Neuronal stem cell (in vitro differentiated cells): ENCODE results near the gene SORT1.
A peak's percentile ranks its signal among the peaks of the same experiment; 100 is the strongest.
"Not testable (repeated sequence)": the region's sequence is repeated elsewhere in the genome, so short reads cannot be mapped to it uniquely, and the experiment has no call there.

Source experiments
- DNase-seq: peaks from one replicate; pipeline ENCODE4 v3.0.0-alpha.2; 2013; ENCODE audit warnings: low spot score
- H2AFZ ChIP-seq: one replicate; pipeline ENCODE4 v1.6.1; 2013; ENCODE audit warnings: mild to moderate bottlenecking, low read length, inconsistent platforms
- H2AK5ac ChIP-seq: 2 replicates; pipeline ENCODE4 v1.6.1; 2013; ENCODE audit warnings: low read depth, mild to moderate bottlenecking, inconsistent platforms, low read length, moderate library complexity, mixed read lengths
- H2BK120ac ChIP-seq: 2 replicates; pipeline ENCODE4 v1.6.1; 2013; ENCODE audit warnings: low read depth, mild to moderate bottlenecking, inconsistent platforms, low read length, moderate library complexity, mixed read lengths
- H2BK12ac ChIP-seq: one replicate; pipeline ENCODE4 v1.6.1; 2013; ENCODE audit warnings: low read length, inconsistent platforms
- H2BK15ac ChIP-seq: 2 replicates; pipeline ENCODE4 v1.6.1; 2013; ENCODE audit warnings: mild to moderate bottlenecking, low read length, inconsistent platforms, mixed read lengths
- H2BK5ac ChIP-seq: one replicate; pipeline ENCODE4 v1.6.1; 2013; ENCODE audit warnings: inconsistent platforms, mild to moderate bottlenecking, low read length, moderate library complexity
- H3K14ac ChIP-seq: one replicate; pipeline ENCODE4 v1.6.1; 2013; ENCODE audit warnings: low read length, inconsistent platforms
- H3K18ac ChIP-seq: 2 replicates; pipeline ENCODE4 v1.6.1; 2013; ENCODE audit warnings: low read length, inconsistent platforms
- H3K23ac ChIP-seq: 2 replicates; pipeline ENCODE4 v1.6.1; 2013; ENCODE audit warnings: low read depth, mild to moderate bottlenecking, mixed read lengths, low read length, inconsistent platforms; ENCODE audit not compliant: poor library complexity
- H3K27ac ChIP-seq: replicated peaks from 3 replicates; pipeline ENCODE4 v1.5.1; 2013; ENCODE audit warnings: low read length, inconsistent platforms
- H3K27me3 ChIP-seq, 3 experiments: 2 replicates each; pipeline ENCODE4 v1.6.1; 2013; ENCODE audit warnings: low read length in 3 of 3, mild to moderate bottlenecking in 2 of 3, inconsistent platforms in 1 of 3, low read depth in 1 of 3, mixed read lengths in 1 of 3, moderate library complexity in 1 of 3; ENCODE audit not compliant: control insufficient read depth in 3 of 3, insufficient read depth in 3 of 3
- H3K36me3 ChIP-seq, 2 donors: replicated peaks in 1 of 2; 2 replicates each; pipeline ENCODE4 v1.6.1; 2013; ENCODE audit warnings: low read length in 2 of 2; ENCODE audit not compliant: control insufficient read depth in 2 of 2, insufficient read depth in 2 of 2
- H3K4ac ChIP-seq: 2 replicates; pipeline ENCODE4 v1.6.1; 2013; ENCODE audit warnings: inconsistent platforms, mild to moderate bottlenecking, low read length, moderate library complexity
- H3K4me1 ChIP-seq, 2 donors: 1 replicate in 1 of 2; 2 replicates in 1 of 2; pipeline ENCODE4 v1.6.1; 2013; ENCODE audit warnings: low read length in 2 of 2, low read depth in 1 of 2; ENCODE audit not compliant: control insufficient read depth in 2 of 2, insufficient read depth in 1 of 2
- H3K4me2 ChIP-seq: one replicate; pipeline ENCODE4 v1.6.1; 2013; ENCODE audit warnings: mild to moderate bottlenecking, low read length, inconsistent platforms; ENCODE audit not compliant: insufficient read depth, poor library complexity, severe bottlenecking
- H3K4me3 ChIP-seq, 2 donors: 2 replicates each; pipeline ENCODE4 v1.5.1; 2013; ENCODE audit warnings: low read length in 2 of 2, mild to moderate bottlenecking in 2 of 2, inconsistent platforms in 1 of 2, moderate library complexity in 1 of 2
- H3K79me1 ChIP-seq: one replicate; pipeline ENCODE4 v1.6.1; 2013; ENCODE audit warnings: low read depth, mild to moderate bottlenecking, inconsistent platforms, low read length, moderate library complexity
- H3K9ac ChIP-seq: one replicate; pipeline ENCODE4 v1.6.1; 2013; ENCODE audit warnings: mild to moderate bottlenecking, low read depth, low read length, inconsistent platforms; ENCODE audit not compliant: poor library complexity
- H3K9me3 ChIP-seq, 2 donors: replicated peaks in 1 of 2; 2 replicates each; pipeline versions ENCODE3 to v1.6.1; 2013; ENCODE audit warnings: low read length in 2 of 2, mild to moderate bottlenecking in 2 of 2, inconsistent platforms in 1 of 2, low read depth in 1 of 2, mixed read lengths in 1 of 2, moderate library complexity in 1 of 2; ENCODE audit not compliant: control insufficient read depth in 2 of 2, insufficient read depth in 1 of 2
- H4K8ac ChIP-seq: one replicate; pipeline ENCODE4 v1.6.1; 2013; ENCODE audit warnings: low read depth, mild to moderate bottlenecking, inconsistent platforms, low read length, moderate library complexity
- H4K91ac ChIP-seq: one replicate; pipeline ENCODE4 v1.6.1; 2013; ENCODE audit warnings: low read length, low read depth, mild to moderate bottlenecking, inconsistent platforms; ENCODE audit not compliant: poor library complexity
- WGBS, 2 donors: extraction: QIAGEN DNeasy Blood & Tissue Kit; methylation state at CpG; one replicate each; pipeline ENCODE4 v1.1.7; 2013; ENCODE audit warnings: missing lambda C conversion rate in 2 of 2, mixed read lengths in 1 of 2; ENCODE audit not compliant: insufficient read length in 2 of 2, insufficient replicate concordance in 1 of 2; ENCODE audit errors: extremely low coverage in 2 of 2; 5-methylcytosine and 5-hydroxymethylcytosine counted together

SORT1 gene

DNA sequence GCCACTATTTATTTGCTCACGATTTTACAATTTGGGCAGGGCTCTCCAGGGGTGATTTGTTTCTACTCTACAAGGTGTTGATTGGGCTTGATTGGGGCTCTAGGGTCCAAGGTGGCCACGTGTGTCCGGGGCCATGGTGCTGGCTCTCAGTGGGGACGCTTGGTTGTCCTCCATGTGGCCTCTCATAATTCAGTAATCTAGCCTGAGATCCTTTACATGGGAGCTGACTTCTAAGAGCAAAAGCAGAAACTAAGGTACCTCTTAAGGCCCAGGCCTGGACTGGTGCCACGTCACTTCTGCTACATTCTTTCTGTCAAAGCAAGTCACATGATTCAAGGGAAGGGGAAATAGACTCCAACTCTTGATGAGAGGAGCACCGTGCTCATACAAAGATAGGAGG lies 106.7 kb downstream of the SORT1 start:
- Histone ChIP-seq H3K9me3 (no peaks in the 10 kb centered on the region), H4K8ac (no peak overlapping the region), H3K9ac (no peak overlapping the region), H3K36me3 (no peaks in the 10 kb centered on the region), H3K4me3 (no peak overlapping the region), H2BK120ac (no peak overlapping the region), H3K27me3 (no peaks in the 10 kb centered on the region), H3K79me1 (no peaks in the 10 kb centered on the region), H2AFZ (peak overlapping the region; percentile 28), H3K23ac (no peak overlapping the region), H3K4ac (no peak overlapping the region), H3K4me2 (no peak overlapping the region), H3K14ac (no peak overlapping the region), H3K4me1 (no peaks in the 10 kb centered on the region), H2AK5ac (no peak overlapping the region), H3K27ac (no peak overlapping the region), H4K91ac (no peak overlapping the region), H2BK12ac (no peak overlapping the region), H2BK5ac (no peak overlapping the region), H3K18ac (no peak overlapping the region), H2BK15ac (no peak overlapping the region)
- DNase-seq = no peak
- WGBS, 2 donors = no CpG with 5 or more reads among the region's 6 CpGs

DNA sequence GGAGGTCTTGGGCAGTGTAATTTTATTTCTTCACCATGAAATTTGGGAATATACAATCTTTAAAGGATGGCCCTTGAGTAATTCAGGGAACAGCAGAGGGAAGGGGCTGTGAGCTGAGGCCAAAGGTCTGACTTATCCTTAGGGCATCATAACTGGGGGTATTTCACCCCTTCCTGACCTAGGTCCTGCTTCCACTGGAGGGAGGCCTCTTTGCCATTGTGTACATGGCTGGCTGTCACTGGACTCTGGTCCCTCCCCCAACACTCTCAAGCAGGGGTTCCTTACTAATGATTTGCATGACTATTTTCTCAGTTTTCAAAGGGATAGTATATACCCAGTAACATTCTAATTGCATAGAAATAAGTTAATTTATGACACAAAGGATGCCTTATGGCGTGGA lies 107.6 kb downstream of the SORT1 start:
- peak overlapping the region; percentile 6 for H2AFZ ChIP-seq
- no peaks in the 10 kb centered on the region for H3K9me3 ChIP-seq
- no peak overlapping the region for H2BK120ac ChIP-seq
- H4K91ac ChIP-seq = no peak overlapping the region
- no peak overlapping the region for H3K18ac ChIP-seq
- H3K23ac ChIP-seq = no peak overlapping the region
- H2BK12ac ChIP-seq = no peak overlapping the region
- H3K14ac ChIP-seq = no peak overlapping the region
- no peaks in the 10 kb centered on the region for H3K36me3 ChIP-seq
- no peak overlapping the region for H3K27ac ChIP-seq
- no peak overlapping the region for H4K8ac ChIP-seq
- H3K79me1 ChIP-seq = no peaks in the 10 kb centered on the region
- H3K4ac ChIP-seq = no peak overlapping the region
- H3K4me2 ChIP-seq = no peak overlapping the region
- H3K4me1 ChIP-seq = peaks cover 0 to 5% of the 10 kb centered on the region in 2 donors
- no peak overlapping the region for H3K9ac ChIP-seq
- DNase-seq = no peak
- no peak overlapping the region for H2AK5ac ChIP-seq
- H2BK15ac ChIP-seq = no peak overlapping the region
- no peak overlapping the region for H3K4me3 ChIP-seq
- no CpG with 5 or more reads among the region's 1 CpG for WGBS, 2 donors
- H2BK5ac ChIP-seq = no peak overlapping the region
- no peaks in the 10 kb centered on the region for H3K27me3 ChIP-seq

DNA sequence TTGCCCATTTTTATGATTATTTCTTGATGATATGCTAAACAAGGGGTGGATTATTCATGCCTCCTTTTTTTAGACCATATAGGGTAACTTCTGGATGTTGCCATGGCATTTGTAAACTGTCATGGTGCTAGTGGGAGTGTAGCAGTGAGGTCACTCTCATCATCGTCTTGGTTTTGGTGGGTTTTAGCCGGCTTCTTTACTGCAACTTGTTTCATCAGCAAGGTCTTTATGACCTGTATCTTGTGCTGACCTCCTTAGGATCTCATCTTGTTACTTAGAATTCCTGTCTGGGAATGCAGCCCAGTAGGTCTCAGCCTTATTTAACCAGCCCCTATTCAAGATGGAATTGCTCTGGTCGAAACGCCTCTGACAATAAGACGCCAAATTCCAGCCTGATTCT lies 111.0 kb downstream of the SORT1 start:
- peaks cover 10% of the 10 kb centered on the region for H3K79me1 ChIP-seq
- not testable (repeated sequence) for H3K27me3 ChIP-seq, H3K18ac ChIP-seq, DNase-seq, H2BK12ac ChIP-seq, H2BK120ac ChIP-seq, H4K8ac ChIP-seq, H2AFZ ChIP-seq, H2AK5ac ChIP-seq, H3K14ac ChIP-seq, H2BK15ac ChIP-seq, H2BK5ac ChIP-seq, H3K27ac ChIP-seq, H3K23ac ChIP-seq, H3K4me3 ChIP-seq, H3K36me3 ChIP-seq, H4K91ac ChIP-seq, H3K4ac ChIP-seq, H3K4me2 ChIP-seq, H3K9me3 ChIP-seq, H3K9ac ChIP-seq
- WGBS, 2 donors = no CpG with 5 or more reads among the region's 5 CpGs
- H3K4me1 ChIP-seq = peaks cover 8 to 16% of the 10 kb centered on the region in 2 donors

DNA sequence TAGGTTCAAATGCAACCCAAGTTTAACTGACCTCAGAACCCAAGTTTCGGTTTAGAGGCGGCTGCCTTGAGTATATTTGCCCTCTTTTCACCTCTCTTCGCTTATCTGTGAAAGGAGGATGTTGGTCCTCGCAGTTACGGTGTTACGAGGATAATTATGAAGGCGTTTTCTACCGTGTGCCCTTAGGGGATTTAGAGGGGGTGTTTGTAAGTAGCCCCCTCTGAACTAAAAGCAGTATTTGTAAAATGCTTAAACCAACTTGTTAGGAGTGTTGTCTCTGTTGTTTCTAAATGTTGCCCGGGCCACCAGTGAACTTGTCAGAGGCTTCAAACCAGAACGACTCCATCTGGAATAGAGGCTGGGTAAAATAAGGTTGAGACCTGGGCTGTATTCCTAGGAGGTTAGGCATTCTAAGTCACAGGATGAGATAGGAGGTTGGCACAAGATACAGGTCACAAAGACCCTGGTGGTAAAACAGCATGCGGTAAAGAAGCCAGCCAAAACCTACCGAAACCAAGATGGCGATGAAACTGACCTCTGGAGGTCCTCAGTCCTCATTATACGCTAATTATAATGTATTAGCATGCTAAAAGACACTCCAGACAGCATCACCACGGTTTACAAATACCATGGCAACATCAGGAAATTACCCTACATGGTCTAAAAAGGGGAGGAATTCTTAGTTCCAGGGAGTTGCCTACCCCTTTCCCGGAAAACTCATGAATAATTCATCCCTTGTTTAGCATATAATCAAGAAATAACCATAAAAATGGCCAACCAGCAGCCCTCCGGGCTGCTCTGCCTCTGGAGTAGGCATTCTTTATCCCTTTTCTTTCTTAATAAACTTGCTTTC lies 113.7 kb downstream of the SORT1 start:
- no peak overlapping the region for H3K14ac ChIP-seq
- H3K18ac ChIP-seq = no peak overlapping the region
- H2BK15ac ChIP-seq = no peak overlapping the region
- no CpG with 5 or more reads among the region's 17 CpGs for WGBS, 2 donors
- no peaks in the 10 kb centered on the region for H3K9me3 ChIP-seq
- H2AK5ac ChIP-seq = no peak overlapping the region
- no peak overlapping the region for H2BK12ac ChIP-seq
- peaks cover 12 to 23% of the 10 kb centered on the region in 2 donors for H3K4me1 ChIP-seq
- H3K4me2 ChIP-seq = peak overlapping the region; percentile 85
- no peak overlapping the region for H2BK120ac ChIP-seq
- H3K79me1 ChIP-seq = peaks cover 15% of the 10 kb centered on the region
- no peak overlapping the region for H3K9ac ChIP-seq
- H4K91ac ChIP-seq = no peak overlapping the region
- no peak overlapping the region for H3K23ac ChIP-seq
- no peak overlapping the region for H3K4ac ChIP-seq
- H3K27ac ChIP-seq = peak overlapping the region; percentile 90
- peak overlapping the region; percentile 95 for H2BK5ac ChIP-seq
- peak overlapping the region; percentile 90 for H2AFZ ChIP-seq
- peak overlapping the region; percentile 86 to 94 for H3K4me3 ChIP-seq
- peaks cover 17 to 27% of the 10 kb centered on the region in 2 donors for H3K36me3 ChIP-seq
- no peak overlapping the region for H4K8ac ChIP-seq
- H3K27me3 ChIP-seq = no peaks in the 10 kb centered on the region
- DNase-seq = no peak
